SK-N-MC (cell line): ENCODE measurements around the gene SLC22A17.
"Not testable (repeated sequence)": the region's sequence is repeated elsewhere in the genome, so short reads cannot be mapped to it uniquely, and the experiment has no call there.

Experiments
- DNase-seq: peaks from one replicate; pipeline ENCODE4 v3.0.0-alpha.2; 2011; ENCODE audit warnings: low read depth, low spot score
- H3K27ac ChIP-seq: fragments of 200-600 bp; sonication (generic); 2 replicates; pipeline ENCODE4 v1.5.1; 2016; ENCODE audit warnings: mixed run types
- H3K36me3 ChIP-seq: fragments of 200-600 bp; sonication (generic); 2 replicates; pipeline ENCODE4 v1.6.1; 2017; ENCODE audit warnings: antibody characterized with exemption, low read length, mixed read lengths; ENCODE audit not compliant: insufficient read depth
- H3K4me3 ChIP-seq: fragments of 200-600 bp; sonication (generic); 2 replicates; pipeline ENCODE4 v1.5.1; 2016
- H3K9ac ChIP-seq: fragments of 200-600 bp; sonication (generic); 2 replicates; pipeline ENCODE4 v1.8.0; 2017; ENCODE audit warnings: mixed run types, mixed read lengths; ENCODE audit not compliant: insufficient read length
- H3K9me3 ChIP-seq: fragments of 200-600 bp; sonication (generic); 2 replicates; pipeline ENCODE4 v1.6.1; 2017; ENCODE audit warnings: low read depth, mild to moderate bottlenecking, antibody characterized with exemption, low read length, moderate library complexity, mixed read lengths
- EZH2 ChIP-seq: fragments of 200-600 bp; sonication (generic); IDR thresholded peaks from one replicate; pipeline ENCODE4 v1.6.1; 2017; ENCODE audit warnings: antibody characterized with exemption
- FOXP2 ChIP-seq: optimal IDR thresholded peaks from 2 replicates; pipeline ENCODE3; 2011; ENCODE audit warnings: mild to moderate bottlenecking, moderate library complexity; ENCODE audit not compliant: insufficient read depth; ENCODE audit errors: extremely low read length, control extremely low read depth
- POLR2AphosphoS5 ChIP-seq: IDR thresholded peaks from 2 replicates; pipeline ENCODE4 v1.6.1; 2012; ENCODE audit warnings: mild to moderate bottlenecking, low read depth, low read length, borderline replicate concordance

The SLC22A17 gene

GRCh38 chr14:23352506-23353432 lies at the start of gene SLC22A17:
TSS of gene SLC22A17 (minus strand) at chr14:23352887.
- no peak for DNase-seq
- no peaks in the 10 kb centered on the region; the same call in 1 of the 2 replicates for H3K36me3 ChIP-seq
- H3K4me3 ChIP-seq = peak within 1 kb of the TSS; percentile 85
- TF ChIP-seq POLR2AphosphoS5 = peak; percentile 62; the same call in 1 of the 2 replicates
- TF ChIP-seq EZH2 = no peak
- H3K9me3 ChIP-seq = no peaks in the 10 kb centered on the region
- peak within 1 kb of the TSS; percentile 56 for H3K9ac ChIP-seq
- H3K27ac ChIP-seq = no peak within 1 kb of the TSS

- no peak for DNase-seq
- H3K4me3 ChIP-seq = no peak overlapping the region
- TF ChIP-seq FOXP2 = no peak
- TF ChIP-seq POLR2AphosphoS5 = no peak
- no peak for TF ChIP-seq EZH2
Observed at GRCh38 chr14:23401291-23401690, 48.6 kb upstream of the SLC22A17 start.

GRCh38 chr14:23400496-23401149 lies 47.9 kb upstream of the SLC22A17 start:
- H3K36me3 ChIP-seq, H3K4me3 ChIP-seq, H3K27ac ChIP-seq, H3K9me3 ChIP-seq, DNase-seq, H3K9ac ChIP-seq: not testable (repeated sequence)

More at GRCh38 chr14:23401291-23401690, 48.6 kb upstream of the SLC22A17 start:
- Histone ChIP-seq H3K36me3 (no peaks in the 10 kb centered on the region), H3K9me3 (no peaks in the 10 kb centered on the region), H3K27ac (no peak overlapping the region), H3K9ac (no peak overlapping the region)

- H3K4me3 ChIP-seq = no peak overlapping the region
- no peaks in the 10 kb centered on the region for H3K9me3 ChIP-seq
- no peak overlapping the region for H3K27ac ChIP-seq
- H3K9ac ChIP-seq = no peak overlapping the region
- no peak for DNase-seq
- TF ChIP-seq FOXP2 (no peak), POLR2AphosphoS5 (no peak), EZH2 (no peak)
- no peaks in the 10 kb centered on the region for H3K36me3 ChIP-seq
Observed at GRCh38 chr14:23399591-23399990, 46.9 kb upstream of the SLC22A17 start.

GRCh38 chr14:23399136-23399535 lies 46.4 kb upstream of the SLC22A17 start:
- TF ChIP-seq FOXP2 = no peak
- no peak for TF ChIP-seq POLR2AphosphoS5
- no peak for TF ChIP-seq EZH2
- H3K36me3 ChIP-seq = no peaks in the 10 kb centered on the region
- DNase-seq = no peak

GRCh38 chr14:23398348-23398747 lies 45.7 kb upstream of the SLC22A17 start:
- Histone ChIP-seq H3K9ac (no peak overlapping the region), H3K27ac (no peak overlapping the region), H3K9me3 (no peaks in the 10 kb centered on the region), H3K36me3 (no peaks in the 10 kb centered on the region), H3K4me3 (no peak overlapping the region)
- TF ChIP-seq POLR2AphosphoS5 (no peak), FOXP2 (no peak), EZH2 (no peak)
- no peak for DNase-seq

More at GRCh38 chr14:23399136-23399535, 46.4 kb upstream of the SLC22A17 start:
- Histone ChIP-seq H3K4me3 (no peak overlapping the region), H3K9ac (no peak overlapping the region), H3K27ac (no peak overlapping the region), H3K9me3 (no peaks in the 10 kb centered on the region)

GRCh38 chr14:23396781-23397407 lies 44.2 kb upstream of the SLC22A17 start:
- Histone ChIP-seq H3K9ac (no peak overlapping the region), H3K27ac (no peak overlapping the region), H3K9me3 (no peaks in the 10 kb centered on the region), H3K4me3 (no peak overlapping the region), H3K36me3 (no peaks in the 10 kb centered on the region)
- TF ChIP-seq FOXP2 (no peak), POLR2AphosphoS5 (no peak), EZH2 (no peak)
- DNase-seq = no peak

- TF ChIP-seq FOXP2 = no peak
- TF ChIP-seq POLR2AphosphoS5 = no peak
- no peak for TF ChIP-seq EZH2
- no peak overlapping the region for H3K27ac ChIP-seq
- no peak overlapping the region for H3K9ac ChIP-seq
- no peaks in the 10 kb centered on the region for H3K9me3 ChIP-seq
- H3K4me3 ChIP-seq = no peak overlapping the region
- no peak for DNase-seq
- H3K36me3 ChIP-seq = no peaks in the 10 kb centered on the region
Observed at GRCh38 chr14:23396126-23396525, 43.4 kb upstream of the SLC22A17 start.

GRCh38 chr14:23392613-23393012 lies 39.9 kb upstream of the SLC22A17 start:
- Histone ChIP-seq H3K4me3 (no peak overlapping the region), H3K27ac (no peak overlapping the region), H3K36me3 (no peaks in the 10 kb centered on the region), H3K9ac (no peak overlapping the region), H3K9me3 (no peaks in the 10 kb centered on the region)
- no peak for DNase-seq
- TF ChIP-seq FOXP2 (no peak), EZH2 (no peak), POLR2AphosphoS5 (no peak)

GRCh38 chr14:23389871-23390270 lies 37.2 kb upstream of the SLC22A17 start:
- not testable (repeated sequence) for H3K9me3 ChIP-seq, H3K9ac ChIP-seq, H3K36me3 ChIP-seq, H3K27ac ChIP-seq, DNase-seq, H3K4me3 ChIP-seq
